Stimulated activated naive CD8-positive, alpha-beta T cell treated with anti-CD3 and anti-CD28 coated beads, Interleukin-15, amount 100 ng/mL, for 72 hours (primary cell): ENCODE results near the gene ADGRB3.

Source experiments
- ATAC-seq: fragments of 150-1000 bp; cut with Tn5 transposase; 2 replicates; pipeline ENCODE4 v1.10.0; 2021; ENCODE audit warnings: mild to moderate bottlenecking, moderate library complexity
- DNase-seq, 2 donors: peaks; one replicate each; pipeline ENCODE4 v3.0.0; 2021 to 2022
- H3K27ac Mint-ChIP-seq, 2 donors: one replicate each; pipeline ENCODE4 v1.8.0; 2022; ENCODE audit warnings: mild to moderate bottlenecking in 2 of 2, mixed read lengths in 2 of 2, moderate library complexity in 2 of 2
- H3K27me3 Mint-ChIP-seq: one replicate; pipeline ENCODE4 v1.8.0; 2022; ENCODE audit warnings: mixed read lengths
- H3K4me1 Mint-ChIP-seq: one replicate; pipeline ENCODE4 v1.8.0; 2022; ENCODE audit warnings: mild to moderate bottlenecking, mixed read lengths
- H3K4me3 Mint-ChIP-seq, 2 donors: one replicate each; pipeline ENCODE4 v1.8.0; 2022; ENCODE audit warnings: mild to moderate bottlenecking in 2 of 2, mixed read lengths in 2 of 2, moderate library complexity in 1 of 2
- H3K9me3 Mint-ChIP-seq, 2 donors: one replicate each; pipeline ENCODE4 v1.8.0; 2022; ENCODE audit warnings: mixed read lengths in 2 of 2

Gene ADGRB3

GRCh38 chr6:68710496-68710895, 75.4 kb downstream of the ADGRB3 start:
- no peak for ATAC-seq
- Mint-ChIP-seq H3K27ac (no peak overlapping the region), H3K4me1 (no peaks in the 10 kb centered on the region), H3K9me3 (no peaks in the 10 kb centered on the region), H3K4me3 (no peak overlapping the region), H3K27me3 (no peaks in the 10 kb centered on the region)
- DNase-seq, result no peak

GRCh38 chr6:68710916-68711315, 75.8 kb downstream of the ADGRB3 start:
- no peak for DNase-seq
- Mint-ChIP-seq H3K27ac (no peak overlapping the region), H3K27me3 (no peaks in the 10 kb centered on the region), H3K4me3 (no peak overlapping the region), H3K4me1 (no peaks in the 10 kb centered on the region), H3K9me3 (no peaks in the 10 kb centered on the region)
- no peak for ATAC-seq

GRCh38 chr6:68711386-68712000, 76.4 kb downstream of the ADGRB3 start:
- ATAC-seq (no peak), DNase-seq (no peak)
- H3K4me1 Mint-ChIP-seq, result no peaks in the 10 kb centered on the region
- no peaks in the 10 kb centered on the region for H3K9me3 Mint-ChIP-seq
- no peak overlapping the region for H3K27ac Mint-ChIP-seq
- H3K27me3 Mint-ChIP-seq, result no peaks in the 10 kb centered on the region
- H3K4me3 Mint-ChIP-seq, result no peak overlapping the region

GRCh38 chr6:68716620-68717019, 81.5 kb downstream of the ADGRB3 start:
- Mint-ChIP-seq H3K27me3 (no peaks in the 10 kb centered on the region), H3K4me3 (no peak overlapping the region)
- ATAC-seq, result no peak

GRCh38 chr6:68718385-68719073, 83.4 kb downstream of the ADGRB3 start:
- no peak for ATAC-seq
- no peaks in the 10 kb centered on the region for H3K27me3 Mint-ChIP-seq
- no peak overlapping the region for H3K4me3 Mint-ChIP-seq
- no peaks in the 10 kb centered on the region for H3K9me3 Mint-ChIP-seq
- no peaks in the 10 kb centered on the region for H3K4me1 Mint-ChIP-seq
- DNase-seq, result no peak
- H3K27ac Mint-ChIP-seq, result no peak overlapping the region

More at GRCh38 chr6:68716620-68717019, 81.5 kb downstream of the ADGRB3 start:
- no peaks in the 10 kb centered on the region for H3K9me3 Mint-ChIP-seq
- no peaks in the 10 kb centered on the region for H3K4me1 Mint-ChIP-seq
- no peak for DNase-seq
- H3K27ac Mint-ChIP-seq, result no peak overlapping the region

DNA sequence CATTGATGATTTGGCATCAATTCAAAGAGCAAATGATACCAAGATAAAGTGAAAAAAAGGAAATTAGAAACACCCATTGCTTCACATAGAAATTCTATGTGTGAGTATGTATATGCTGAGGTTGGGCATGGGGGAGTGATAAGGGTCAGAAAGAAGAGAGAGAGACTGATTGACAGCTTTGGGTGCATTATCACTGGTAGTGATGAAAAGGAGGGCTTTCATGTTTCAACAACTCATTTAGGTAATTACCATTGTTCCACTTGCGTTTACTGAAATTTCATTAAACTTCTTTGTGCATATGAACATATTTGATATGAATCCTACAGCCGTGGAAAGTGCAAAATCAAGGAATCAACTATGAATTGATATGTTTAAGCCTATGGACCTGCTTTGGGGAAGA, 84.7 kb downstream of the ADGRB3 start:
- no peaks in the 10 kb centered on the region for H3K4me1 Mint-ChIP-seq
- no peak overlapping the region for H3K27ac Mint-ChIP-seq
- no peak overlapping the region for H3K4me3 Mint-ChIP-seq
- DNase-seq, result no peak
- H3K9me3 Mint-ChIP-seq, result no peaks in the 10 kb centered on the region
- no peak for ATAC-seq
- no peaks in the 10 kb centered on the region for H3K27me3 Mint-ChIP-seq

DNA sequence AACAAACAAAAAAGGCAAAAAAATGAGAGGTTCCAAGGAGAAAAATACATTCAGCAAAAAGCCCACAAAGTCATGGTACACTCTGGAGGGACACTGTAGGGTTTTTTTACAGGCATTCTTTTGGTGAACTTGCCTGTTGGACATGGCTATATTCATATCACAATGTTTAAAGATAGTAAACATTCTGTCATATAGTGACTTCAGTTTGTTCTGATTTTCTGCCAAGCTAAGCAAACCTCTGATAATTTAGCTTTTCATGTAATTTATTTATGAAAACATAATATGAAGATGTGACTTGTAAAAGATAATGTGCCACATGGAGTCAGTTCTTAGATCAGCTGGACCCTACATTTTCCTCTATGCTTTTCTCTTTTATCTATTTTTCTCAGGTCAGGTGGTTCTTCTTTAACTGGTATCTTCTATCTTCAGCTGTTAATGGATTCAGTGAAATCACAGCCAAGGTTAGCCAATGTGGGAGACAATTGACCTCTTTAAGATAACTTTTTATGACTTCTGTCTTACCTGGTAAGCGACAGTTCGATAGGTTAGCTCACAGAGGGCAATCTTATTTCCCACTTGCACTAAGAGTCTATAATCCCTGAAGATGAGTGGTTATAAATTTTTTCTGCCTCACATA, 87.9 kb downstream of the ADGRB3 start:
- H3K4me1 Mint-ChIP-seq, result no peaks in the 10 kb centered on the region
- ATAC-seq (no peak), DNase-seq (no peak)
- H3K9me3 Mint-ChIP-seq, result no peaks in the 10 kb centered on the region
- H3K27me3 Mint-ChIP-seq, result no peaks in the 10 kb centered on the region
- H3K4me3 Mint-ChIP-seq, result no peak overlapping the region
- H3K27ac Mint-ChIP-seq, result no peak overlapping the region

DNA sequence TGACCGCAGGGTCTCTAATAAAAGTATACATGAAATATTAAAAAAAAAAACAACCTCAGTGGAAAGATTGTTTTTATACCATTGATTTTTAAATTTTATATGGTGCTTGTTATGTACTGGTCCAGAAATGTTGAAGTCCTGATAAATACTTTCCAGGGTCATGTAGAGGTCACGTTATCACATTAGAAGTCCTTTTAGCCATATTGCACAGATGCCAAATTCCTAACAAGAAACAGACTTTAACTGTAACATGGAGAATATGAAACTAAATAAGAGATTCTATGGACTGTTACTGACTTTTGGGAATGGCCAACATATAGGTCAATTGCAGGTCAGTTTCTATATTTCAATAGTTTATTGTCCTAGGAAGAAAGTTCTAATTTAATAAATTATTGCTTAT, 89.0 kb downstream of the ADGRB3 start:
- ATAC-seq, result no peak
- Mint-ChIP-seq H3K4me3 (no peak overlapping the region), H3K9me3 (no peaks in the 10 kb centered on the region), H3K27ac (no peak overlapping the region), H3K27me3 (no peaks in the 10 kb centered on the region), H3K4me1 (no peaks in the 10 kb centered on the region)
- DNase-seq, result no peak

DNA sequence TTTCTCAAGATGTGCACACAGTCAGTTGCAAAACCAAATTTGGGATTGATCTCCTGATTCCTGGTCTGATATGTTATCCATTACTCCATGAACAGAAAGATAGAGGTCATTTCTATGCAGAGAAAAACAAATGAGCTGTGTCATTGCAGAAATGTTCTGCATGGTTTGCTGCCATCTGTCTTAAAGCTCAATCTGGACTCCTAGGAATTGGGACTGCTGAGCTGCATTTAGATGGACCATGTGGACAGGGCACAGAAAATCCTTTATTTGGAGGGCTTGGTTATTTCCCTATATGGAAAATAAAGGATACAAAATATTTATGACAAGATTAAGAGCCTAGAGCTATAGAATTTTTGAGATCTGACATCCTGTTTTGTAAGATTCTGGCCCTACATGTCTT, 91.3 kb downstream of the ADGRB3 start:
- no peak overlapping the region for H3K27ac Mint-ChIP-seq
- H3K27me3 Mint-ChIP-seq, result no peaks in the 10 kb centered on the region
- no peaks in the 10 kb centered on the region for H3K9me3 Mint-ChIP-seq
- H3K4me1 Mint-ChIP-seq, result no peaks in the 10 kb centered on the region
- H3K4me3 Mint-ChIP-seq, result no peak overlapping the region
- ATAC-seq (no peak), DNase-seq (no peak)

DNA sequence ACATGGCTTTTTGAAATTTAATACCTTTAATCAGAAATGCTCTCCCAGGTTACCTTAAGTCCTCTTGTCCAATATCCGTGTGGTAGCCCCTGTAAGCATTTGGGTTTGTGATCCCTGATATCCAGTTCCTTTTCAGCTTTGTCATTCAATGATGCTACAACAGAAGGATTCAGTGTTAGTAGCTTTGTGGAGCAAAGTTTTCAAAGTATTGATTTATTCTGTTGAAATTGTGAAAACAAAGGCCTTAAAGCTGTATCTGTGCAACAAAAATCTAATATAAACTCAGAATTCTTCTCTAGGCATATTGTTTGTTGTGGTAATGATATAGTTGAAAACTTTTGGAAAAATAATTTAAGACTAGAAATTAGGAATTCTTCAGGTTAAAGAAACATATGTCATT, 91.9 kb downstream of the ADGRB3 start:
- Mint-ChIP-seq H3K4me1 (no peaks in the 10 kb centered on the region), H3K9me3 (no peaks in the 10 kb centered on the region), H3K27me3 (no peaks in the 10 kb centered on the region), H3K27ac (no peak overlapping the region), H3K4me3 (no peak overlapping the region)
- no peak for ATAC-seq
- no peak for DNase-seq

GRCh38 chr6:68727699-68728098, 92.6 kb downstream of the ADGRB3 start:
- ATAC-seq (no peak), DNase-seq (no peak)
- no peak overlapping the region for H3K27ac Mint-ChIP-seq
- H3K9me3 Mint-ChIP-seq, result no peaks in the 10 kb centered on the region
- no peaks in the 10 kb centered on the region for H3K27me3 Mint-ChIP-seq
- no peaks in the 10 kb centered on the region for H3K4me1 Mint-ChIP-seq
- H3K4me3 Mint-ChIP-seq, result no peak overlapping the region

- DNase-seq (no peak), ATAC-seq (no peak)
- Mint-ChIP-seq H3K4me1 (no peaks in the 10 kb centered on the region), H3K27me3 (no peaks in the 10 kb centered on the region), H3K4me3 (no peak overlapping the region), H3K27ac (no peak overlapping the region), H3K9me3 (no peaks in the 10 kb centered on the region)
These were observed 93.3 kb downstream of the ADGRB3 start for GRCh38 chr6:68728159-68728979.

DNA sequence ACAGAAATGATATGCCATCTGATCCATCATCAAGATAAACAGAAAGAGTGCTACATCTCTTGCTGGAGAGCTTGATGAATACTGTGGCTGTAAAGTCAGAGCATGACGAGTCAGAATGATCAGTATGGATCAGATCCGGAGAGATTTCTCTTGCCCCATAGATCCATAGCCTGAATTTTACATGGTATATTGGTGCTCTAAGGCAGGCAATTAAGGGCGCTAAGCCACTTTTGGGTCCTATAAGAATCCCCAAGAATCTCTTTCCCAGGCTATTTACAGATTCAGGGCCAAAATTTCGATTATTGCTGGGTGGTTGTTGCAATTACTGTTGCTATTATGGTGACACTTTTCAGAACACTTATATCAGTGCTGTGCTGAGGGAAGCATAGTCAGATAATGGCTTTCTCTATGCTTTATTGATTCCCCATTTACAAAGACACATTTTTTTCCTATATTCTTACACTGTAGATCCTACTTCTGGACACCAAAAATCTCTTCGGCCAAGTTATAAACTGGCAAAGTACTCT, 94.4 kb downstream of the ADGRB3 start:
- ATAC-seq, result no peak
- H3K4me3 Mint-ChIP-seq, result no peak overlapping the region
- no peak overlapping the region for H3K27ac Mint-ChIP-seq
- H3K4me1 Mint-ChIP-seq, result no peaks in the 10 kb centered on the region
- H3K9me3 Mint-ChIP-seq, result no peaks in the 10 kb centered on the region
- no peaks in the 10 kb centered on the region for H3K27me3 Mint-ChIP-seq
- no peak for DNase-seq

DNA sequence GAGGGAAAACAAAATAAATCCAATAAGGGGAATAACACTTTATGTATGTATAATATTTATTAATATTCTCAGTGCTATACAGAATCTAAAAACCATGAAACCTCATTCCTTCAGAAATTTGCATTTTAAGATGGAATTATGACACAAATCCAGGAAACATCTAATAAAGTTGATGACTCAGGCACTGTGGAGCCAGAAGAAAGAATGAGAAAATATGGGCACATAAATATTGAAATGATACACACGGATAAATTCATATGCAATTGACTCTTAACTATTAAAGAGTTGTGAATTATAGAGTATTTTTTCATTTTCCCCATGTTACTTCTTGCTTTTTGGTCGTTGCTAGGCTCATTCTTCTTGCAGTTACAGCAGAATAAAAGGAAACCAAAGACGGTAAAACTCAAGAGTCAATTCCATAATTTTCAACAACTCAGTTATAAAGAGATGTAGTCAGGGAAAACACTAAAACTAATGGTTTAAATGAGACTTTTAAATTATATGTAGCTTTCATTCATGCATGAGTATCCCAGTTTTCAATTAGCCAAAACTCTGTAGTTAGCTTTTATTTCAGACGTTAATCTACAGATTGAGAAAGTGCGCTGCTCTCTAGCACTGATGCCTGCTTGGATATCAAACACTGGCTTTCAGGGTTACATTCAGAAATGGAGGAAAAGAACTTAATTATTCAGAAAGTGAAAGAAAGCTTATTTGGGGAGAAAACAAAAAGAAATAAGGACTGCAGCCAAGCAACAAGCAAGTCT, 95.4 kb downstream of the ADGRB3 start:
- no peak for ATAC-seq

DNA sequence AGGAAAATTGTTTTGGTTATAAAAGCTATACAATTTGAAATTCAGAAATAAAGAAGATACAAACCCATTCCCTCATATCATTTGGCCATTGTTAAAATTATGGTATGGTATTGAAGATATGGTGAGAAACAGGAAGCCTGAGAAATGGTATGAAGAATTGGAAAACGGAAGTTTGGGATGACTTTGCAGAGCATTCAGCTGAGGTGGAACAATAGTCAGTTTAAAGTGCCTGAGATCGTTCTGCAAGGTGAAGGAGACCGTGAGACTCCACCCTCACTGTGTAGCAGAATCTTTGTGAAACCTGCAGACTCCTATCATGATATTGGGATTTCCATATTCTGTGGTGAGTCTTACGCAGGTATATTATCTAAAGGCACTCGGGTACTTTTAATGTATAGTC, 97.3 kb downstream of the ADGRB3 start:
- H3K9me3 Mint-ChIP-seq, result no peaks in the 10 kb centered on the region
- H3K4me1 Mint-ChIP-seq, result no peaks in the 10 kb centered on the region
- H3K27ac Mint-ChIP-seq, result no peak overlapping the region
- H3K27me3 Mint-ChIP-seq, result no peaks in the 10 kb centered on the region
- ATAC-seq (no peak), DNase-seq (no peak)
- no peak overlapping the region for H3K4me3 Mint-ChIP-seq

More for the DNA sequence above, 95.4 kb downstream of the ADGRB3 start:
- Mint-ChIP-seq H3K9me3 (no peaks in the 10 kb centered on the region), H3K27ac (no peak overlapping the region), H3K4me3 (no peak overlapping the region), H3K4me1 (no peaks in the 10 kb centered on the region), H3K27me3 (no peaks in the 10 kb centered on the region)
- DNase-seq, result no peak
